Measurements from ENCODE around the gene MORN5. TPM values are rescaled to one million over a fixed set of nuclear protein-coding genes. Genes with fewer than 3 reads are reported as not detected.

Gene MORN5
- total and polyA plus RNA-seq, 9 of the 15 experiments (the other 6 are each of a cell fraction or from before 2014, with no cell fraction given) = not detected

DNA sequence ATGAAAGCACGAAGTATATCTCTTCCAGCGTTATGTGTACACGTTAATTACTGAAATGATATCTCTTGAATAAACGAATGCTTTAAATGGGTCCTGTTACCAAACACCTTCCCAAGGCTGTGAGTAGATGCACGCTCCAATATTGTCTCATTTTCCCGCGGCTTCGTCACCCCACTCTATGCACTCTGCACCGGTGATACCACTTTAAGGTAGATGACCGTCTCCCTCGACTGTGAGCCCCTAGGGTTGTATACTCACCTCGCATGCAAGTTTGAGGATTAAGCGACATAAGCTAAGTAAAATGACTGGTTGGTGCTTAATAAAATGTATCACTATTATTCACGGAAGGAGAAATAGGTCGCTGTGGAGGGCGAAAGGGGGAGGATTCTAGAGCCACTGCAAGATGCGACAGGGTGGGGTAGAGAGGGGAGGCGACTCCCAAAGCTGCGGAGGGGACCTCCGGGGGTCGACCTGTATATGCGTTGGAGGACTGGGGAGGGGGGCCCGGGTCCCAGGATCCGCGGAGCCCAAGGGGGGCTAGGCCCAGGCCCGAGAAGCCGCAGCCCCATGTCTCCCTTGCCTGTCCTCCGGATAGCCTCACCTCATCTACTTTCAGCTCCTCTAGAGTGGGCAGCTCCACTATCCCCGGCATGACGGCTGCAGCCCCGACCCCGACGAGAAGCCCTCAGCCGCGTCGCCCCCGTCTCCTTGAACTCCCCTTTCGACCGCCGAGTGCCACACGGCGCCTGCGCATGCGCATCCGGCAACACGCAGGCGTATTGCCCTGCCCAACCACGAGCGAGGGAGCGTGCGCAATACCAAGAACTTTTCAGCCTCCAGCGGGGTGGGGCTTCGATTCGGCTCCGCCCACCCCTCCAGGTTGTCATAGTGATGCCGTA lies at the start of gene MORN5, which contains the start of gene NDUFA8 (continued):
- TF ChIP-seq CSDE1 (IDR thresholded peaks at IDR 0.05) (peak in 1 of 2 experiments; percentile 69; a peak in 1 of 4 replicates), HLTF (IDR thresholded peaks at IDR 0.05) (no peak), ZNF766 (CRISPR knock-in tag; conservative IDR thresholded peaks at IDR 0.05) (no peak), EGR1 (conservative IDR thresholded peaks at IDR 0.05) (peak; percentile 67), PHF20 (IDR thresholded peaks at IDR 0.05; ENCODE audit: partially characterized antibody) (peak; percentile 26), MBD2 (IDR thresholded peaks at IDR 0.05; ENCODE audit: borderline replicate concordance, low read depth) (peak; percentile 70; the same call in 1 of the 2 replicates), MTA3 (IDR thresholded peaks at IDR 0.05; ENCODE audit: borderline replicate concordance) (peak; percentile 57; the same call in 1 of the 2 replicates)
- TF ChIP-seq, protein P1, sequence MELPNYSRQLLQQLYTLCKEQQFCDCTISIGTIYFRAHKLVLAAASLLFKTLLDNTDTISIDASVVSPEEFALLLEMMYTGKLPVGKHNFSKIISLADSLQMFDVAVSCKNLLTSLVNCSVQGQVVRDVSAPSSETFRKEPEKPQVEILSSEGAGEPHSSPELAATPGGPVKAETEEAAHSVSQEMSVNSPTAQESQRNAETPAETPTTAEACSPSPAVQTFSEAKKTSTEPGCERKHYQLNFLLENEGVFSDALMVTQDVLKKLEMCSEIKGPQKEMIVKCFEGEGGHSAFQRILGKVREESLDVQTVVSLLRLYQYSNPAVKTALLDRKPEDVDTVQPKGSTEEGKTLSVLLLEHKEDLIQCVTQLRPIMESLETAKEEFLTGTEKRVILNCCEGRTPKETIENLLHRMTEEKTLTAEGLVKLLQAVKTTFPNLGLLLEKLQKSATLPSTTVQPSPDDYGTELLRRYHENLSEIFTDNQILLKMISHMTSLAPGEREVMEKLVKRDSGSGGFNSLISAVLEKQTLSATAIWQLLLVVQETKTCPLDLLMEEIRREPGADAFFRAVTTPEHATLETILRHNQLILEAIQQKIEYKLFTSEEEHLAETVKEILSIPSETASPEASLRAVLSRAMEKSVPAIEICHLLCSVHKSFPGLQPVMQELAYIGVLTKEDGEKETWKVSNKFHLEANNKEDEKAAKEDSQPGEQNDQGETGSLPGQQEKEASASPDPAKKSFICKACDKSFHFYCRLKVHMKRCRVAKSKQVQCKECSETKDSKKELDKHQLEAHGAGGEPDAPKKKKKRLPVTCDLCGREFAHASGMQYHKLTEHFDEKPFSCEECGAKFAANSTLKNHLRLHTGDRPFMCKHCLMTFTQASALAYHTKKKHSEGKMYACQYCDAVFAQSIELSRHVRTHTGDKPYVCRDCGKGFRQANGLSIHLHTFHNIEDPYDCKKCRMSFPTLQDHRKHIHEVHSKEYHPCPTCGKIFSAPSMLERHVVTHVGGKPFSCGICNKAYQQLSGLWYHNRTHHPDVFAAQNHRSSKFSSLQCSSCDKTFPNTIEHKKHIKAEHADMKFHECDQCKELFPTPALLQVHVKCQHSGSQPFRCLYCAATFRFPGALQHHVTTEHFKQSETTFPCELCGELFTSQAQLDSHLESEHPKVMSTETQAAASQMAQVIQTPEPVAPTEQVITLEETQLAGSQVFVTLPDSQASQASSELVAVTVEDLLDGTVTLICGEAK (IDR thresholded peaks at IDR 0.05) = 0 out of 2 replicates have a peak, but pooled peaks have one; percentile 18
- TF ChIP-seq, protein P1 (CRISPR knock-in tag; IDR thresholded peaks at IDR 0.05) = no peak
- TF ChIP-seq, protein P2, sequence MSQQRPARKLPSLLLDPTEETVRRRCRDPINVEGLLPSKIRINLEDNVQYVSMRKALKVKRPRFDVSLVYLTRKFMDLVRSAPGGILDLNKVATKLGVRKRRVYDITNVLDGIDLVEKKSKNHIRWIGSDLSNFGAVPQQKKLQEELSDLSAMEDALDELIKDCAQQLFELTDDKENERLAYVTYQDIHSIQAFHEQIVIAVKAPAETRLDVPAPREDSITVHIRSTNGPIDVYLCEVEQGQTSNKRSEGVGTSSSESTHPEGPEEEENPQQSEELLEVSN (IDR thresholded peaks at IDR 0.05; ENCODE audit: borderline replicate concordance in 1 of 2, extremely low read depth in 1 of 2, insufficient read depth in 1 of 2, insufficient read length in 1 of 2, low read depth in 1 of 2, low read length in 1 of 2, poor library complexity in 1 of 2, severe bottlenecking in 1 of 2) = peak; percentile 21 to 37
- TF ChIP-seq, protein P3, sequence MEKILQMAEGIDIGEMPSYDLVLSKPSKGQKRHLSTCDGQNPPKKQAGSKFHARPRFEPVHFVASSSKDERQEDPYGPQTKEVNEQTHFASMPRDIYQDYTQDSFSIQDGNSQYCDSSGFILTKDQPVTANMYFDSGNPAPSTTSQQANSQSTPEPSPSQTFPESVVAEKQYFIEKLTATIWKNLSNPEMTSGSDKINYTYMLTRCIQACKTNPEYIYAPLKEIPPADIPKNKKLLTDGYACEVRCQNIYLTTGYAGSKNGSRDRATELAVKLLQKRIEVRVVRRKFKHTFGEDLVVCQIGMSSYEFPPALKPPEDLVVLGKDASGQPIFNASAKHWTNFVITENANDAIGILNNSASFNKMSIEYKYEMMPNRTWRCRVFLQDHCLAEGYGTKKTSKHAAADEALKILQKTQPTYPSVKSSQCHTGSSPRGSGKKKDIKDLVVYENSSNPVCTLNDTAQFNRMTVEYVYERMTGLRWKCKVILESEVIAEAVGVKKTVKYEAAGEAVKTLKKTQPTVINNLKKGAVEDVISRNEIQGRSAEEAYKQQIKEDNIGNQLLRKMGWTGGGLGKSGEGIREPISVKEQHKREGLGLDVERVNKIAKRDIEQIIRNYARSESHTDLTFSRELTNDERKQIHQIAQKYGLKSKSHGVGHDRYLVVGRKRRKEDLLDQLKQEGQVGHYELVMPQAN (IDR thresholded peaks at IDR 0.05; ENCODE audit: borderline replicate concordance) = peak; percentile 28; the same call in 1 of the 2 replicates
- TF ChIP-seq, protein P4, sequence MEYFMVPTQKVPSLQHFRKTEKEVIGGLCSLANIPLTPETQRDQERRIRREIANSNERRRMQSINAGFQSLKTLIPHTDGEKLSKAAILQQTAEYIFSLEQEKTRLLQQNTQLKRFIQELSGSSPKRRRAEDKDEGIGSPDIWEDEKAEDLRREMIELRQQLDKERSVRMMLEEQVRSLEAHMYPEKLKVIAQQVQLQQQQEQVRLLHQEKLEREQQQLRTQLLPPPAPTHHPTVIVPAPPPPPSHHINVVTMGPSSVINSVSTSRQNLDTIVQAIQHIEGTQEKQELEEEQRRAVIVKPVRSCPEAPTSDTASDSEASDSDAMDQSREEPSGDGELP (CRISPR knock-in tag; IDR thresholded peaks at IDR 0.05; ENCODE audit: borderline replicate concordance) = peak; percentile 89; the same call in 1 of the 2 replicates

Measured in K562 (cell line).